NT2/D1 (cell line): ENCODE data around the gene SELENBP1.

Source experiments
- DNase-seq: peaks from one replicate; pipeline ENCODE4 v3.0.0-alpha.2; 2011; ENCODE audit warnings: low read depth, low spot score
- H3K27me3 ChIP-seq: 2 replicates; pipeline ENCODE4 v1.6.0; 2011; ENCODE audit warnings: mild to moderate bottlenecking; ENCODE audit not compliant: insufficient read length, insufficient read depth
- H3K36me3 ChIP-seq: 2 replicates; pipeline ENCODE4 v1.6.1; 2011; ENCODE audit warnings: mild to moderate bottlenecking, low read length, mixed read lengths; ENCODE audit not compliant: insufficient read depth, insufficient read length
- H3K4me1 ChIP-seq: 2 replicates; pipeline ENCODE4 v1.5.1; 2011; ENCODE audit not compliant: insufficient read depth, insufficient read length
- H3K4me3 ChIP-seq: 2 replicates; pipeline ENCODE4 v1.5.1; 2011; ENCODE audit warnings: low read depth; ENCODE audit not compliant: insufficient read length
- H3K9ac ChIP-seq: 2 replicates; pipeline ENCODE4 v1.6.0; 2011; ENCODE audit warnings: low read depth; ENCODE audit not compliant: insufficient read length
- H3K9me3 ChIP-seq: 2 replicates; pipeline ENCODE4 v1.5.1; 2011; ENCODE audit warnings: mild to moderate bottlenecking, low read length; ENCODE audit not compliant: insufficient read depth
- SUZ12 ChIP-seq: IDR thresholded peaks from 2 replicates; pipeline ENCODE4 v1.6.1; 2011; ENCODE audit not compliant: insufficient read length, insufficient read depth; ENCODE audit errors: extremely low read depth
- YY1 ChIP-seq: IDR thresholded peaks from 2 replicates; pipeline ENCODE4 v1.6.1; 2011; ENCODE audit not compliant: insufficient read length, insufficient read depth
- ZNF274 ChIP-seq: IDR thresholded peaks from 2 replicates; pipeline ENCODE4 v1.6.1; 2011; ENCODE audit warnings: mild to moderate bottlenecking, low read depth, low read length

SELENBP1 gene

GRCh38 chr1:151406176-151406575, 33.7 kb upstream of the SELENBP1 start:
- TF ChIP-seq SUZ12 = no peak
- TF ChIP-seq ZNF274 = no peak
- no peak for TF ChIP-seq YY1
- no peak for DNase-seq
- Histone ChIP-seq H3K36me3 (peaks cover 97% of the 10 kb centered on the region), H3K4me3 (no peak overlapping the region), H3K9me3 (no peaks in the 10 kb centered on the region), H3K27me3 (no peaks in the 10 kb centered on the region), H3K4me1 (no peaks in the 10 kb centered on the region), H3K9ac (no peak overlapping the region)

- H3K4me1 ChIP-seq = peaks cover 3% of the 10 kb centered on the region
- peaks cover 97% of the 10 kb centered on the region for H3K36me3 ChIP-seq
- no peak overlapping the region for H3K4me3 ChIP-seq
- H3K9ac ChIP-seq = no peak overlapping the region
- no peaks in the 10 kb centered on the region for H3K27me3 ChIP-seq
- no peaks in the 10 kb centered on the region for H3K9me3 ChIP-seq
- TF ChIP-seq YY1 = no peak
- TF ChIP-seq ZNF274 = no peak
- no peak for TF ChIP-seq SUZ12
- no peak for DNase-seq
Observed at GRCh38 chr1:151405187-151405951, 32.9 kb upstream of the SELENBP1 start.

GRCh38 chr1:151403612-151404011, 31.1 kb upstream of the SELENBP1 start:
- no peak for DNase-seq
- Histone ChIP-seq H3K9me3 (no peaks in the 10 kb centered on the region), H3K27me3 (no peaks in the 10 kb centered on the region), H3K36me3 (peaks cover 87% of the 10 kb centered on the region), H3K9ac (no peak overlapping the region), H3K4me3 (no peak overlapping the region), H3K4me1 (peaks cover 4% of the 10 kb centered on the region)
- TF ChIP-seq SUZ12 = no peak
- TF ChIP-seq ZNF274 = no peak
- no peak for TF ChIP-seq YY1

GRCh38 chr1:151402764-151403163, 30.3 kb upstream of the SELENBP1 start:
- Histone ChIP-seq H3K4me3 (no peak overlapping the region), H3K9ac (no peak overlapping the region), H3K36me3 (peaks cover 79% of the 10 kb centered on the region), H3K4me1 (peaks cover 4% of the 10 kb centered on the region), H3K9me3 (no peaks in the 10 kb centered on the region), H3K27me3 (no peaks in the 10 kb centered on the region)
- TF ChIP-seq ZNF274 (no peak), SUZ12 (no peak), YY1 (no peak)
- no peak for DNase-seq

- Histone ChIP-seq H3K4me1 (peaks cover 4% of the 10 kb centered on the region), H3K9ac (no peak overlapping the region), H3K4me3 (no peak overlapping the region), H3K9me3 (no peaks in the 10 kb centered on the region), H3K27me3 (no peaks in the 10 kb centered on the region), H3K36me3 (peaks cover 71% of the 10 kb centered on the region)
- DNase-seq = no peak
- TF ChIP-seq ZNF274 = no peak
- no peak for TF ChIP-seq YY1
- TF ChIP-seq SUZ12 = no peak
Observed at GRCh38 chr1:151401860-151402259, 29.4 kb upstream of the SELENBP1 start.

- Histone ChIP-seq H3K9me3 (no peaks in the 10 kb centered on the region), H3K4me1 (peaks cover 4% of the 10 kb centered on the region), H3K9ac (no peak overlapping the region), H3K27me3 (no peaks in the 10 kb centered on the region), H3K4me3 (no peak overlapping the region), H3K36me3 (peaks cover 65% of the 10 kb centered on the region)
- TF ChIP-seq SUZ12 (no peak), YY1 (no peak), ZNF274 (no peak)
- no peak for DNase-seq
Observed at GRCh38 chr1:151401125-151401788, 28.8 kb upstream of the SELENBP1 start.
